ENCODE results near the gene OR7D2.

Gene OR7D2

GRCh38 chr19:9151367-9151766 is 27.4 kb upstream of the OR7D2 start:
- H3K27ac ChIP-seq (ENCODE audit: poor library complexity, severe bottlenecking) = no peak overlapping the region
- TF ChIP-seq CTCF (IDR thresholded peaks at IDR 0.05; ENCODE audit: poor library complexity, severe bottlenecking) = no peak
- ATAC-seq (ENCODE audit: low read depth) (no peak), DNase-seq (ENCODE audit: low spot score) (no peak)
- no peaks in the 10 kb centered on the region for H3K27me3 ChIP-seq (ENCODE audit: insufficient read depth, poor library complexity, severe bottlenecking)
- H3K4me1 ChIP-seq (ENCODE audit: insufficient read depth, poor library complexity, severe bottlenecking) = no peaks in the 10 kb centered on the region
- H3K4me3 ChIP-seq (ENCODE audit: severe bottlenecking) = no peak overlapping the region
- H3K36me3 ChIP-seq (ENCODE audit: low read depth) = peaks cover 72% of the 10 kb centered on the region
- H3K9me3 ChIP-seq (ENCODE audit: severe bottlenecking) = peaks cover 23% of the 10 kb centered on the region

GRCh38 chr19:9155591-9155990 is 23.2 kb upstream of the OR7D2 start:
- H3K27me3 ChIP-seq (ENCODE audit: insufficient read depth, poor library complexity, severe bottlenecking) = no peaks in the 10 kb centered on the region
- H3K4me1 ChIP-seq (ENCODE audit: insufficient read depth, poor library complexity, severe bottlenecking) = no peaks in the 10 kb centered on the region
- H3K4me3 ChIP-seq (ENCODE audit: severe bottlenecking) = no peak overlapping the region
- H3K9me3 ChIP-seq (ENCODE audit: severe bottlenecking) = peaks cover 20% of the 10 kb centered on the region
- no peak for ATAC-seq (ENCODE audit: low read depth)
- no peak for TF ChIP-seq CTCF (IDR thresholded peaks at IDR 0.05; ENCODE audit: poor library complexity, severe bottlenecking)
- DNase-seq (ENCODE audit: low spot score) = no peak
- peaks cover 91% of the 10 kb centered on the region for H3K36me3 ChIP-seq (ENCODE audit: low read depth)
- H3K27ac ChIP-seq (ENCODE audit: poor library complexity, severe bottlenecking) = no peak overlapping the region

- peaks cover 95% of the 10 kb centered on the region for H3K36me3 ChIP-seq (ENCODE audit: low read depth)
- H3K4me1 ChIP-seq (ENCODE audit: insufficient read depth, poor library complexity, severe bottlenecking) = no peaks in the 10 kb centered on the region
- H3K4me3 ChIP-seq (ENCODE audit: severe bottlenecking) = no peak overlapping the region
- peaks cover 20% of the 10 kb centered on the region for H3K9me3 ChIP-seq (ENCODE audit: severe bottlenecking)
- ATAC-seq (ENCODE audit: low read depth) (no peak), DNase-seq (ENCODE audit: low spot score) (no peak)
- H3K27me3 ChIP-seq (ENCODE audit: insufficient read depth, poor library complexity, severe bottlenecking) = no peaks in the 10 kb centered on the region
- no peak for TF ChIP-seq CTCF (IDR thresholded peaks at IDR 0.05; ENCODE audit: poor library complexity, severe bottlenecking)
- no peak overlapping the region for H3K27ac ChIP-seq (ENCODE audit: poor library complexity, severe bottlenecking)
These were observed 22.5 kb upstream of the OR7D2 start for GRCh38 chr19:9156304-9156703.

GRCh38 chr19:9159891-9160290 is 18.9 kb upstream of the OR7D2 start:
- no peak for DNase-seq (ENCODE audit: low spot score)
- Histone ChIP-seq H3K9me3 (ENCODE audit: severe bottlenecking) (peaks cover 4% of the 10 kb centered on the region), H3K4me3 (ENCODE audit: severe bottlenecking) (no peak overlapping the region), H3K4me1 (ENCODE audit: insufficient read depth, poor library complexity, severe bottlenecking) (no peaks in the 10 kb centered on the region), H3K36me3 (ENCODE audit: low read depth) (peaks cover 97% of the 10 kb centered on the region), H3K27me3 (ENCODE audit: insufficient read depth, poor library complexity, severe bottlenecking) (no peaks in the 10 kb centered on the region), H3K27ac (ENCODE audit: poor library complexity, severe bottlenecking) (no peak overlapping the region)
- ATAC-seq (ENCODE audit: low read depth) = no peak
- no peak for TF ChIP-seq CTCF (IDR thresholded peaks at IDR 0.05; ENCODE audit: poor library complexity, severe bottlenecking)

GRCh38 chr19:9161427-9161826 is 17.4 kb upstream of the OR7D2 start:
- no peak for TF ChIP-seq CTCF (IDR thresholded peaks at IDR 0.05; ENCODE audit: poor library complexity, severe bottlenecking)
- no peak for ATAC-seq (ENCODE audit: low read depth)

More at GRCh38 chr19:9161427-9161826, 17.4 kb upstream of the OR7D2 start:
- H3K27me3 ChIP-seq (ENCODE audit: insufficient read depth, poor library complexity, severe bottlenecking) = no peaks in the 10 kb centered on the region
- no peak overlapping the region for H3K27ac ChIP-seq (ENCODE audit: poor library complexity, severe bottlenecking)
- DNase-seq (ENCODE audit: low spot score) = no peak
- H3K36me3 ChIP-seq (ENCODE audit: low read depth) = peaks cover 91% of the 10 kb centered on the region
- no peak overlapping the region for H3K4me3 ChIP-seq (ENCODE audit: severe bottlenecking)
- H3K9me3 ChIP-seq (ENCODE audit: severe bottlenecking) = peaks cover 3% of the 10 kb centered on the region
- no peaks in the 10 kb centered on the region for H3K4me1 ChIP-seq (ENCODE audit: insufficient read depth, poor library complexity, severe bottlenecking)
